HG03159 (cell line): ENCODE results near the gene SYT17.

Source experiments
- ATAC-seq: cut with Tn5 transposase; IDR thresholded peaks from one replicate; pipeline ENCODE4 v1.9.1; 2021; ENCODE audit warnings: mild to moderate bottlenecking, moderate library complexity; ENCODE audit not compliant: unreplicated experiment

The SYT17 gene

GRCh38 chr16:19210968-19211367 is 42.9 kb downstream of the SYT17 start:
- peak; percentile 57 for ATAC-seq

- ATAC-seq = no peak
These were observed 44.0 kb downstream of the SYT17 start for GRCh38 chr16:19212059-19212458.

GRCh38 chr16:19213885-19214284 is 45.8 kb downstream of the SYT17 start:
- no peak for ATAC-seq

- no peak for ATAC-seq
These were observed 47.7 kb downstream of the SYT17 start for GRCh38 chr16:19215705-19216104.

GRCh38 chr16:19218581-19218980 is 50.5 kb downstream of the SYT17 start:
- no peak for ATAC-seq

- ATAC-seq = no peak
These were observed 51.8 kb downstream of the SYT17 start for GRCh38 chr16:19219836-19220235.

GRCh38 chr16:19223235-19224170 is 55.5 kb downstream of the SYT17 start:
- ATAC-seq = no peak

GRCh38 chr16:19225651-19226050 is 57.6 kb downstream of the SYT17 start:
- no peak for ATAC-seq

GRCh38 chr16:19227643-19228042 is 59.6 kb downstream of the SYT17 start:
- no peak for ATAC-seq

- no peak for ATAC-seq
These were observed 60.0 kb downstream of the SYT17 start for GRCh38 chr16:19228052-19228451.

GRCh38 chr16:19228575-19228974 is 60.5 kb downstream of the SYT17 start:
- ATAC-seq = no peak

GRCh38 chr16:19230575-19230974 is 62.5 kb downstream of the SYT17 start:
- no peak for ATAC-seq

GRCh38 chr16:19231881-19232280 is 63.8 kb downstream of the SYT17 start:
- no peak for ATAC-seq

- ATAC-seq = no peak
These were observed 64.9 kb downstream of the SYT17 start for GRCh38 chr16:19232988-19233387.

- ATAC-seq = no peak
These were observed 67.4 kb downstream of the SYT17 start for GRCh38 chr16:19235478-19235877.

GRCh38 chr16:19235886-19236285 is 67.8 kb downstream of the SYT17 start:
- no peak for ATAC-seq

GRCh38 chr16:19236561-19237209 is 68.6 kb downstream of the SYT17 start:
- no peak for ATAC-seq

GRCh38 chr16:19238406-19238805 is 70.4 kb downstream of the SYT17 start:
- no peak for ATAC-seq

- no peak for ATAC-seq
These were observed 71.6 kb downstream of the SYT17 start for GRCh38 chr16:19239511-19240155.

- ATAC-seq = no peak
These were observed 72.5 kb downstream of the SYT17 start for GRCh38 chr16:19240494-19240893.

GRCh38 chr16:19241512-19241911 is 73.5 kb downstream of the SYT17 start:
- no peak for ATAC-seq

GRCh38 chr16:19242186-19242585 is 74.1 kb downstream of the SYT17 start:
- ATAC-seq = no peak
